ENCODE results near the gene FOXN1.
"Not testable (repeated sequence)": the region's sequence is repeated elsewhere in the genome, so short reads cannot be mapped to it uniquely, and the experiment has no call there.

FOXN1 gene

DNA sequence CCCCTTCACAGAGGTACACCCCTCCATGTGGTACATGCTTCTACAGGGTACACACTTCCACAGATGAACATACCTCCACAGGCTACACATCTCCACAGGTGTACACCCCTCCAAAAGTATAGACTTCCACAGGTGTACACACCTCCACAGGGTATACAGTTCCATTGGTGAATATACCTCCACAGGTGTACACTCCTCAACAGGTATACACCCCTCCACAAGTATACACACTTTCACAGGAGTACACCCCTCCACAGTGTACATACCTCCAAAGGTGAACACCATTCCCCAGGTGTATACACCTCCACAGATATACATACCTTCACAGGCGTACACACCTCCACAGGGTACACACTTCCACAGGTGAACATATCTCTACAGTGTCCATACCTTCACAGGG is 9.4 kb downstream of the FOXN1 start:
- TF ChIP-seq FOXP2 (optimal IDR thresholded peaks at IDR 0.05; ENCODE audit: control extremely low read depth, extremely low read length, insufficient read depth) = no peak
- TF ChIP-seq EZH2 (IDR thresholded peaks at IDR 0.05) = no peak
- TF ChIP-seq POLR2AphosphoS5 (IDR thresholded peaks at IDR 0.05; ENCODE audit: borderline replicate concordance, low read depth, low read length) = no peak

DNA sequence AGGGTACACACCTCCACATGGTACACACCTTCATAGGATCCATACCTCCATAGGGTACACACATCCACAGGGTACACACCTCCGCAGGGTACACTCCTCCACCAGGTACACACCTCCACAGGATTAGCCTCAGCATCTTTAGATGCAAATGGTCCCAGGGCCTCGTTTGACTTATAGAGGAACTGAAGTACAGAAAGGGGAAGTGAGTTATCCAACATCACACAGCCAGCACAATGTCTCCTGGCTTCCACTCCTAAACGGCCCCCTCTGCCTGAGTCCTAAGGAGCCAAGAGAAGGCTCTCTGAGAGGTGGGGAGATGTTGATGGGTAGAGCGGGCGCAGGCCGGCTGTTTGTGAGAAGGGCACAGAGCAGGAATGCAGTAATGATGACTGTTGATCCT is 12.0 kb downstream of the FOXN1 start:
- Histone ChIP-seq H3K36me3 (ENCODE audit: insufficient read depth, low read length) (no peaks in the 10 kb centered on the region), H3K9ac (ENCODE audit: insufficient read length) (no peak overlapping the region), H3K4me3 (no peak overlapping the region), H3K27ac (no peak overlapping the region), H3K9me3 (ENCODE audit: low read depth, low read length) (no peaks in the 10 kb centered on the region)
- TF ChIP-seq EZH2 (IDR thresholded peaks at IDR 0.05) (no peak), FOXP2 (optimal IDR thresholded peaks at IDR 0.05; ENCODE audit: control extremely low read depth, extremely low read length, insufficient read depth) (no peak), POLR2AphosphoS5 (IDR thresholded peaks at IDR 0.05; ENCODE audit: borderline replicate concordance, low read depth, low read length) (no peak)
- no peak for DNase-seq (ENCODE audit: low read depth, low spot score)

More for the DNA sequence above, 9.4 kb downstream of the FOXN1 start:
- no peaks in the 10 kb centered on the region for H3K36me3 ChIP-seq (ENCODE audit: insufficient read depth, low read length)
- no peak overlapping the region for H3K4me3 ChIP-seq
- no peak overlapping the region for H3K9ac ChIP-seq (ENCODE audit: insufficient read length)
- H3K9me3 ChIP-seq (ENCODE audit: low read depth, low read length) = no peaks in the 10 kb centered on the region
- no peak for DNase-seq (ENCODE audit: low read depth, low spot score)
- H3K27ac ChIP-seq = no peak overlapping the region

DNA sequence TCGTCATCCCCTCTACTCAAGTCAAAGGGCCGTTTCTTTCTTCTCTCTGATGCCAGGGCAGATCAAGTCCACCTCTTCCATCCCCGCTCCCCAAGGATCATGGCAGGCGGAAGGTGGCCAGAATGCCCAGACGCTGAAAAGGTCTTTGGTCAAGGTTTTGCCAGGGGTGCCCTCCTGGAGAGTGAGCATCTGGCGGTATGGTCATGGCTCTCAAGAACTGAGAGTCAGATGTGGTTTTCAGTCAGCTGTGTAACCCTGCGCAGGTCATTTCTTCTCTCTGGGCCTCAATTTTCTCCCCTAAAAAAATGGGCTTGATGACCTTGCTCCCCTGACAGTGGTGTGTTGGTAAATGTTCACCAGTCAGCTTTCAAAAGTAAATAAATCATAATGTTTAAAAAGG is 12.4 kb downstream of the FOXN1 start:
- no peak for TF ChIP-seq EZH2 (IDR thresholded peaks at IDR 0.05)
- TF ChIP-seq POLR2AphosphoS5 (IDR thresholded peaks at IDR 0.05; ENCODE audit: borderline replicate concordance, low read depth, low read length) = no peak
- no peak overlapping the region for H3K4me3 ChIP-seq
- no peaks in the 10 kb centered on the region for H3K36me3 ChIP-seq (ENCODE audit: insufficient read depth, low read length)
- H3K9me3 ChIP-seq (ENCODE audit: low read depth, low read length) = no peaks in the 10 kb centered on the region
- DNase-seq (ENCODE audit: low read depth, low spot score) = no peak
- H3K9ac ChIP-seq (ENCODE audit: insufficient read length) = no peak overlapping the region
- no peak overlapping the region for H3K27ac ChIP-seq

DNA sequence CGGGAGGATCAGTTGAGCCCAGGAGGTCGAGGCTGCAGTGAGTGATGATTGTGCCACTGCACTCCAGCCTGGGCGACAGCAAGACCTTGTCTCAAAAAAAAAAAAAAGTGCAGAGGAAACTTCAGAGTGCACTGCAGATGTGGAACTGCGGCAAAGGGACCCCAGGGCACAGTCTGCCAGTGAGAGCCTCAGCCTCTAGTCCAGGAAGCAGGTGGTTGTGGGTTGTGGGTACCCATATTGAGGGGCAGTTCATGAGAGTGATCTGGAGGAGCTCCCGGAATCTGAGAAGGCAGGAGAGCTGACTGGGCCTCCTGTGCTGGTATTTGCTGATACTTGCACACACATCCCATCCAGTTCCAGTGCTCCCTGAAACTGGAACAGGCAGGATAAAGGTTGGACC is 13.1 kb downstream of the FOXN1 start:
- H3K9ac ChIP-seq (ENCODE audit: insufficient read length) = no peak overlapping the region
- TF ChIP-seq EZH2 (IDR thresholded peaks at IDR 0.05) (no peak), POLR2AphosphoS5 (IDR thresholded peaks at IDR 0.05; ENCODE audit: borderline replicate concordance, low read depth, low read length) (no peak), FOXP2 (optimal IDR thresholded peaks at IDR 0.05; ENCODE audit: control extremely low read depth, extremely low read length, insufficient read depth) (no peak)
- H3K27ac ChIP-seq = no peak overlapping the region
- no peak overlapping the region for H3K4me3 ChIP-seq
- DNase-seq (ENCODE audit: low read depth, low spot score) = no peak
- no peaks in the 10 kb centered on the region for H3K36me3 ChIP-seq (ENCODE audit: insufficient read depth, low read length)
- H3K9me3 ChIP-seq (ENCODE audit: low read depth, low read length) = no peaks in the 10 kb centered on the region

DNA sequence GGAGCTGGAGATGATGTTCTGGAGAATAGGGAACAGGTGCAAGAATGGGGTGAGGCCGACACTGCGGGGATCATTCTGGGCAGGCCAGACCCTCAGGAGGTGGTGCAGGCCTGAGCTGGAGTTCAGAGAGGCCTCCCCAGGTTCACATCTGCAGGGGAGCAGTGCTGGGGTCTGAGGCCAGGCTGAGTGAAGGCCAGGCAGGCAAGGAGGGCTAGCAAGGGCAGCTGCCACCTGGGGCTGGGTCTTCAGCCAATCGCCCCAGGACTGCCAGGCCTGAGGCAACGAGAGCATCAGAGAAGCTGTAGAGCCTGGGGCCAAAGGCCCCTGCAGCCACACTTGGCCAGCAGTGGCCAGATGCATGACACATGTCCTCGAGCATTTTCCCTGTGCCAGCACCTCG is 14.5 kb downstream of the FOXN1 start:
- Histone ChIP-seq H3K9me3 (ENCODE audit: low read depth, low read length) (no peaks in the 10 kb centered on the region), H3K36me3 (ENCODE audit: insufficient read depth, low read length) (no peaks in the 10 kb centered on the region), H3K27ac (no peak overlapping the region), H3K4me3 (no peak overlapping the region), H3K9ac (ENCODE audit: insufficient read length) (no peak overlapping the region)
- DNase-seq (ENCODE audit: low read depth, low spot score) = no peak
- TF ChIP-seq POLR2AphosphoS5 (IDR thresholded peaks at IDR 0.05; ENCODE audit: borderline replicate concordance, low read depth, low read length) = no peak
- TF ChIP-seq FOXP2 (optimal IDR thresholded peaks at IDR 0.05; ENCODE audit: control extremely low read depth, extremely low read length, insufficient read depth) = no peak
- no peak for TF ChIP-seq EZH2 (IDR thresholded peaks at IDR 0.05)

DNA sequence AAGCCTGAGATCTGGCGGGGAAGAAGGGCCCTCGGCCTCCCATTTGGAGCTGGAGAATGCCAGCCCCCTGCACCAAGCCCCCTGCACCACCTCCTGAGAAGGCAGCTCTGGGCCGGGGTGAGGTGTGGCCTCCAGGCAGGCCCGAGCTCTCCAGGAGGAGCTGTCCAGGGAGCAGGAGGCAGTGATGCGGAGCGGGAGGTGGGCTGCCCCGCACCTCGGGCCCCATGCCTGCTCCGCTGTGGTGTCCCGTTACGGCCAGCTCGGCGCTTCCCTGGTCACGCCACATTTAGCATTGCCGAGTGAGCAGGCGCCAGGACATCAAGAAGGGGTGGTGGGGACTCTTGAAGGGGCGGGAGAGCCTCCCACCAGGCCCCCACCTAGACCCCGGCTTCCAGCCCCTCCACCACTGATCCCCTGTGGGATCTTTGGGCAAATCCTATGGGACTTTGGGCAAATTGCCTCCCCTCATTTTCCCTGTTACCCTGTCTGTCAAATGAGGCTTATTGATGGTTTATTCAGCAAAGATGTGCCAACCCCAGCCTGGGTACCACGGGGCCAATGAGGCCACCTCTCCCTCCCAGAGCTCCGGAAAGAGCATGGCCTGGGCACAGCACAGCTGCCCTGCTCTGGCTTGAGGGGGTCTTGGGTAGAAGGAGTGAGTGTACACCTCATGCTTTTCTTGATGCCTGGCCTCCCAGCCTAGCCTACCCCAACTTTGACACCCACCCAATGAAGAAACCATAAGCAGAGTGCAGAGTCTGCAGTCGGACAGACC is 15.3 kb downstream of the FOXN1 start:
- Histone ChIP-seq H3K9ac (ENCODE audit: insufficient read length) (no peak overlapping the region), H3K27ac (no peak overlapping the region), H3K9me3 (ENCODE audit: low read depth, low read length) (no peaks in the 10 kb centered on the region), H3K4me3 (no peak overlapping the region), H3K36me3 (ENCODE audit: insufficient read depth, low read length) (no peaks in the 10 kb centered on the region)
- no peak for DNase-seq (ENCODE audit: low read depth, low spot score)
- TF ChIP-seq POLR2AphosphoS5 (IDR thresholded peaks at IDR 0.05; ENCODE audit: borderline replicate concordance, low read depth, low read length) = no peak
- no peak for TF ChIP-seq FOXP2 (optimal IDR thresholded peaks at IDR 0.05; ENCODE audit: control extremely low read depth, extremely low read length, insufficient read depth)
- no peak for TF ChIP-seq EZH2 (IDR thresholded peaks at IDR 0.05)

DNA sequence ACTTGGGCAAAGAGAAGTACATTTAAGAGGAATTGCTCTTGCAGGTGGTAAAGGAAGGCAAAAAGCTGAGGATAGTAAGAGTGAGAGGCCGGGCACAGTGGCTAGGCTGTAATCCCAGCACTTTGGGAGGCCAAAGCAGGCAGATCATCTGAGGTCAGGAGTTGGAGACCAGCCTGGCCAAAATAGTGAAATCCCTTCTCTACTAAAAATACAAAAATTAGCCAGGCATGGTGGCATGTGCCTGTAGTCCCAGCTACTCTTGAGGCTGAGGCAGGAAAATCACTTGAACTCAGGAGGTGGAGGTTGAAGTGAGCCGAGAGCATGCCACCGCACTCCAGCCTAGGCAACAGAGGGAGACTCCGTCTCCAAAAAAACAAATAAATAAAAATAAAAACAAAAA is 16.1 kb downstream of the FOXN1 start:
- H3K27ac ChIP-seq; DNase-seq (ENCODE audit: low read depth, low spot score); H3K9me3 ChIP-seq (ENCODE audit: low read depth, low read length); H3K9ac ChIP-seq (ENCODE audit: insufficient read length); H3K36me3 ChIP-seq (ENCODE audit: insufficient read depth, low read length); H3K4me3 ChIP-seq: not testable (repeated sequence)

DNA sequence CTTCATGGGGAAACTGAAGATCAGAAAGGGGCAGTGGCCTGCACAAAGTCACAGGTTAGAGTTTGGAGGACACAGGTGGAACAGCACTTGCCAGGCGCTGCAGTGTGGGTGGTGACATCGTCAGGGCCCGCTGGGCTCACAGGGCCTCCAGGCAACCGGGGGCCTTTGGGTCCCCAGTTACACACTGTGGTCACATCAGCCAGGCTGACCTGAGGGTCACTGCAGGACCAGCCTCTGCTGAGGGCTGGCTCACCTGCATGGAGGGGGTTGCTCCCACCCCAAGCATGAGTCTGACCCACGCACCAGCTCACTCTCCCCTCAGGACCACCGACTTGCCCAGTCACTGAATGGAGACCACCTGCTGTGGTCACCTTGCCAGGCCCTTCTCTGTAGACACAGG is 17.0 kb downstream of the FOXN1 start:
- Histone ChIP-seq H3K4me3 (no peak overlapping the region), H3K36me3 (ENCODE audit: insufficient read depth, low read length) (no peaks in the 10 kb centered on the region), H3K9me3 (ENCODE audit: low read depth, low read length) (no peaks in the 10 kb centered on the region), H3K9ac (ENCODE audit: insufficient read length) (no peak overlapping the region), H3K27ac (no peak overlapping the region)
- no peak for TF ChIP-seq EZH2 (IDR thresholded peaks at IDR 0.05)
- no peak for TF ChIP-seq FOXP2 (optimal IDR thresholded peaks at IDR 0.05; ENCODE audit: control extremely low read depth, extremely low read length, insufficient read depth)
- no peak for TF ChIP-seq POLR2AphosphoS5 (IDR thresholded peaks at IDR 0.05; ENCODE audit: borderline replicate concordance, low read depth, low read length)
- DNase-seq (ENCODE audit: low read depth, low spot score) = no peak

DNA sequence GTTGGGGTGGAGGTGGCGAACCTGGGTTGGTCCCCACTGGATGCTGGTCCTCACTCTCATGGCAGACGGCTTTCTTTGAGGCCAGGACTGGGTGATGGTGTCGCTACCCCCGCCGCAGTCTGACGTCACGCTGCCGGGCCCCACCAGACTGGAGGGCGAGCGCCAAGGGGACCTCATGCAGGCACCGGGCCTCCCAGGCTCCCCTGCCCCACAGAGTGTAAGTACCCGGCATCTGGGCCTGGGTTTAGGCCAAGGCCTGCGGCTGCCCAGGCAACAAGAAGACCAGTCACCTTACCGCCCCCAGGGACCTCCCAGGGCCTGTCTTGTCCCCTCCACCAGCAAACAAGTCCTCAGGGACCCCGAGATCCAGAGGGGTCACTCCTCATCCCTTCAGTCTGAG is 17.7 kb downstream of the FOXN1 start:
- Histone ChIP-seq H3K27ac (no peak overlapping the region), H3K9me3 (ENCODE audit: low read depth, low read length) (no peaks in the 10 kb centered on the region), H3K36me3 (ENCODE audit: insufficient read depth, low read length) (no peaks in the 10 kb centered on the region), H3K4me3 (no peak overlapping the region), H3K9ac (ENCODE audit: insufficient read length) (no peak overlapping the region)
- DNase-seq (ENCODE audit: low read depth, low spot score) = no peak
- TF ChIP-seq FOXP2 (optimal IDR thresholded peaks at IDR 0.05; ENCODE audit: control extremely low read depth, extremely low read length, insufficient read depth) (no peak), POLR2AphosphoS5 (IDR thresholded peaks at IDR 0.05; ENCODE audit: borderline replicate concordance, low read depth, low read length) (no peak), EZH2 (IDR thresholded peaks at IDR 0.05) (no peak)

Measured in SK-N-MC (cell line).